H9 (cell line): ENCODE measurements around the gene NRROS. TPM values are rescaled to one million over a fixed set of nuclear protein-coding genes. Genes with fewer than 3 reads are reported as not detected.

Source experiments
- DNase-seq: peaks from one replicate; pipeline ENCODE4 v3.0.0-alpha.2; 2017
- H2AFZ ChIP-seq: one replicate; pipeline ENCODE4 v1.6.1; 2013; ENCODE audit warnings: mild to moderate bottlenecking, low read length, control low read depth, moderate library complexity
- H2AK5ac ChIP-seq: 2 replicates; pipeline ENCODE4 v1.6.1; 2013; ENCODE audit warnings: low read length, control low read depth, mixed read lengths; ENCODE audit not compliant: insufficient read length
- H2BK120ac ChIP-seq: one replicate; pipeline ENCODE4 v1.6.1; 2013; ENCODE audit warnings: low read depth, mild to moderate bottlenecking, low read length, control low read depth, inconsistent platforms; ENCODE audit not compliant: poor library complexity, severe bottlenecking
- H2BK12ac ChIP-seq: 2 replicates; pipeline ENCODE4 v1.6.1; 2013; ENCODE audit warnings: low read length, control low read depth, mixed read lengths, low read depth; ENCODE audit not compliant: insufficient read length
- H2BK15ac ChIP-seq: 2 replicates; pipeline ENCODE4 v1.6.1; 2013; ENCODE audit warnings: low read depth, low read length, control low read depth
- H2BK20ac ChIP-seq: one replicate; pipeline ENCODE4 v1.6.1; 2013; ENCODE audit warnings: low read depth, mild to moderate bottlenecking, low read length, control low read depth, inconsistent platforms; ENCODE audit not compliant: poor library complexity, severe bottlenecking
- H2BK5ac ChIP-seq: 2 replicates; pipeline ENCODE4 v1.6.1; 2013; ENCODE audit warnings: low read length, control low read depth, mixed read lengths; ENCODE audit not compliant: insufficient read length
- H3K14ac ChIP-seq: 2 replicates; pipeline ENCODE4 v1.6.1; 2013; ENCODE audit warnings: low read length, control low read depth; ENCODE audit not compliant: insufficient read depth
- H3K18ac ChIP-seq: 2 replicates; pipeline ENCODE4 v1.6.1; 2013; ENCODE audit warnings: low read depth, mild to moderate bottlenecking, mixed read lengths, low read length, control low read depth; ENCODE audit not compliant: insufficient read length
- H3K23ac ChIP-seq: 2 replicates; pipeline ENCODE4 v1.6.1; 2013; ENCODE audit warnings: low read length, control low read depth, mixed read lengths, low read depth; ENCODE audit not compliant: insufficient read length
- H3K23me2 ChIP-seq: 2 replicates; pipeline ENCODE4 v1.6.1; 2013; ENCODE audit warnings: low read depth, mild to moderate bottlenecking, mixed read lengths, low read length, control low read depth; ENCODE audit not compliant: insufficient read length, poor library complexity, severe bottlenecking
- H3K27ac ChIP-seq: 2 replicates; pipeline ENCODE4 v1.5.1; 2013; ENCODE audit warnings: low read length, control low read depth, mixed read lengths, low read depth; ENCODE audit not compliant: insufficient read length
- H3K27me3 ChIP-seq: 2 replicates; pipeline ENCODE4 v1.6.1; 2013; ENCODE audit warnings: low read length, control low read depth, inconsistent platforms; ENCODE audit not compliant: insufficient read depth
- H3K4ac ChIP-seq: 2 replicates; pipeline ENCODE4 v1.6.1; 2013; ENCODE audit warnings: low read depth, mild to moderate bottlenecking, control low read depth, inconsistent platforms, low read length, moderate library complexity
- H3K4me1 ChIP-seq: 2 replicates; pipeline ENCODE4 v1.6.1; 2013; ENCODE audit warnings: low read length, control low read depth, inconsistent platforms; ENCODE audit not compliant: insufficient read depth
- H3K4me2 ChIP-seq: 2 replicates; pipeline ENCODE4 v1.6.1; 2013; ENCODE audit warnings: low read length, control low read depth, mixed read lengths; ENCODE audit not compliant: insufficient read length, insufficient read depth
- H3K56ac ChIP-seq: 2 replicates; pipeline ENCODE4 v1.6.1; 2013; ENCODE audit warnings: low read depth, mild to moderate bottlenecking, mixed read lengths, low read length, control low read depth; ENCODE audit not compliant: insufficient read length
- H3K79me1 ChIP-seq: 2 replicates; pipeline ENCODE4 v1.6.1; 2013; ENCODE audit warnings: low read depth, mild to moderate bottlenecking, moderate library complexity, low read length, control low read depth, inconsistent platforms; ENCODE audit not compliant: insufficient read depth, poor library complexity, severe bottlenecking
- H3K79me2 ChIP-seq: 2 replicates; pipeline ENCODE4 v1.6.1; 2013; ENCODE audit warnings: low read length, control low read depth, inconsistent platforms; ENCODE audit not compliant: insufficient read depth
- H3K9ac ChIP-seq: 2 replicates; pipeline ENCODE4 v1.6.1; 2013; ENCODE audit warnings: low read length, control low read depth, mixed read lengths; ENCODE audit not compliant: insufficient read length; ENCODE audit errors: extremely low read depth
- H3K9me3 ChIP-seq: one replicate; pipeline ENCODE4 v1.6.1; 2013; ENCODE audit warnings: low read depth, low read length, inconsistent platforms; ENCODE audit not compliant: control insufficient read depth
- H3T11ph ChIP-seq: one replicate; pipeline ENCODE4 v1.6.1; 2013; ENCODE audit warnings: mild to moderate bottlenecking, low read length, control low read depth, inconsistent platforms
- H4K20me1 ChIP-seq: one replicate; pipeline ENCODE4 v1.6.1; 2013; ENCODE audit not compliant: control insufficient read depth, insufficient read length, insufficient read depth
- H4K5ac ChIP-seq: 2 replicates; pipeline ENCODE4 v1.6.1; 2013; ENCODE audit warnings: low read depth, mild to moderate bottlenecking, mixed read lengths, low read length, control low read depth; ENCODE audit not compliant: insufficient read length
- H4K8ac ChIP-seq: replicated peaks from 2 replicates; pipeline ENCODE4 v1.6.1; 2013; ENCODE audit warnings: low read length, control low read depth, mixed read lengths, low read depth; ENCODE audit not compliant: insufficient read length
- H4K91ac ChIP-seq: 2 replicates; pipeline ENCODE4 v1.6.1; 2013; ENCODE audit warnings: low read depth, mild to moderate bottlenecking, moderate library complexity, mixed read lengths, low read length, control low read depth; ENCODE audit not compliant: insufficient read length
- H3K27ac Mint-ChIP-seq, 3 experiments: 2 replicates in 2 of 3; 3 replicates in 1 of 3; pipeline ENCODE4 v1.8.0; 2020 to 2021; ENCODE audit warnings: mixed read lengths in 3 of 3, mild to moderate bottlenecking in 1 of 3, moderate library complexity in 1 of 3
- H3K27me3 Mint-ChIP-seq: 2 replicates; pipeline ENCODE4 v1.8.0; 2021; ENCODE audit warnings: low read depth, mild to moderate bottlenecking, moderate library complexity, mixed read lengths
- H3K36me3 Mint-ChIP-seq, 3 experiments: 2 replicates in 2 of 3; 3 replicates in 1 of 3; pipeline ENCODE4 v1.8.0; 2020 to 2021; ENCODE audit warnings: low read depth in 3 of 3, mixed read lengths in 3 of 3; ENCODE audit not compliant: insufficient read depth in 1 of 3
- H3K4me1 Mint-ChIP-seq, 2 experiments: 2 replicates each; pipeline ENCODE4 v1.8.0; 2020; ENCODE audit warnings: mixed read lengths in 2 of 2
- H3K4me3 Mint-ChIP-seq, 2 experiments: 2 replicates in 1 of 2; 3 replicates in 1 of 2; pipeline ENCODE4 v1.8.0; 2020 to 2021; ENCODE audit warnings: mild to moderate bottlenecking in 2 of 2, mixed read lengths in 2 of 2, moderate library complexity in 1 of 2
- H3K9me3 Mint-ChIP-seq, 2 experiments: 2 replicates in 1 of 2; 3 replicates in 1 of 2; pipeline ENCODE4 v1.8.0; 2020; ENCODE audit warnings: mild to moderate bottlenecking in 2 of 2, mixed read lengths in 2 of 2, moderate library complexity in 1 of 2
- CTCF ChIP-seq: fragments of 200-600 bp; sonication (generic); conservative IDR thresholded peaks from 3 replicates; pipeline ENCODE4 v1.8.0; 2021; ENCODE audit warnings: antibody characterized with exemption, mild to moderate bottlenecking
- WGBS: extraction: QIAGEN DNeasy Blood & Tissue Kit; methylation state at CpG from one replicate; pipeline ENCODE4 v1.1.7; 2013; ENCODE audit warnings: missing lambda C conversion rate, low lambda C conversion rate, mixed read lengths; ENCODE audit not compliant: insufficient read length; ENCODE audit errors: extremely low coverage; 5-methylcytosine and 5-hydroxymethylcytosine counted together
- total RNA-seq: library from RNA; stranded (reverse); gene quantifications from 2 replicates; pipeline ENCODE4 v1.2.1, GENCODE V29; 2021

The NRROS gene
- total RNA-seq, 1 experiment from 2014 or later: 4.0 TPM

DNA sequence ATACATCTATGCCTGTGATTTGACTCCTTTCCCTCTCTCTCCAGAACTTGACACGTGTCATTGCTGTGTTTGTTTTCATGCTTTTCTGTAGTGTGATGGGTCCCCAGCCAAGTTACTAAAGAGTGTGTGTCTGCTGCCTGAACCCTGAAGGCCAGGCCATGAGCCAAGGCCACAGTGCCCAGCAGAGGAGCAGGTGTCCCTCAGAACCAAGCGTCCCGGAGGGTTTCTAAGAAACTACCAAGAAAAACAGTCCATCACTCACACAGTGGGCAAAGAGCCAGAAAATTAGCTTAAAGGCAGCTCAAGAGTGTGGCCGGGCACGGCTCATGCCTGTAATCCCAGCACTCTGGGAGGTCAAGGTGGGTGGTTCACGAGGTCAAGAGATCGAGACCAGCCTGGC lies 35.8 kb upstream of the NRROS start:
- no peak overlapping the region for H3K27ac ChIP-seq
- no peaks in the 10 kb centered on the region for H3K79me2 ChIP-seq
- no peak overlapping the region for H3K27ac Mint-ChIP-seq
- no peaks in the 10 kb centered on the region for H3K27me3 Mint-ChIP-seq
- H2BK12ac ChIP-seq: no peak overlapping the region
- H3K56ac ChIP-seq: no peak overlapping the region
- no peak overlapping the region for H3T11ph ChIP-seq
- H2BK15ac ChIP-seq: no peak overlapping the region
- no peaks in the 10 kb centered on the region for H3K27me3 ChIP-seq
- H3K79me1 ChIP-seq: no peaks in the 10 kb centered on the region
- no peak for TF ChIP-seq CTCF
- no peaks in the 10 kb centered on the region for H4K20me1 ChIP-seq
- H3K36me3 Mint-ChIP-seq: no peaks in the 10 kb centered on the region
- H3K9me3 ChIP-seq: no peaks in the 10 kb centered on the region
- H3K18ac ChIP-seq: no peak overlapping the region
- H2BK120ac ChIP-seq: no peak overlapping the region
- H4K8ac ChIP-seq: no peak overlapping the region
- H3K4me3 Mint-ChIP-seq: no peak overlapping the region
- H3K23me2 ChIP-seq: no peaks in the 10 kb centered on the region
- WGBS: no CpG with 5 or more reads among the region's 7 CpGs
- no peaks in the 10 kb centered on the region for H3K4me1 ChIP-seq
- H3K23ac ChIP-seq: no peak overlapping the region
- H2AK5ac ChIP-seq: no peak overlapping the region
- H3K14ac ChIP-seq: no peak overlapping the region
- no peak overlapping the region for H4K91ac ChIP-seq
- no peaks in the 10 kb centered on the region for H3K4me1 Mint-ChIP-seq
- no peak overlapping the region for H3K4ac ChIP-seq
- H3K4me2 ChIP-seq: no peak overlapping the region
- H3K9me3 Mint-ChIP-seq: no peaks in the 10 kb centered on the region
- no peak overlapping the region for H2BK20ac ChIP-seq
- no peak for DNase-seq
- no peak overlapping the region for H2AFZ ChIP-seq
- no peak overlapping the region for H3K9ac ChIP-seq
- no peak overlapping the region for H2BK5ac ChIP-seq
- H4K5ac ChIP-seq: no peak overlapping the region
